B cell (primary cell): ENCODE data around the gene PAX1. TPM values are rescaled to one million over a fixed set of nuclear protein-coding genes. Genes with fewer than 3 reads are reported as not detected.

Experiments used
- ATAC-seq: fragments of 200-7000 bp; cut with Tn5 transposase; one replicate; pipeline ENCODE4 v1.10.0; 2021; ENCODE audit warnings: low read depth, mild to moderate bottlenecking, moderate number of reproducible peaks, moderate library complexity
- CTCF ChIA-PET: fragments of 350-600 bp; sonication (Branson Sonifier 250); formaldehyde crosslinking; loops from one replicate; lab custom pipeline; 2021; ENCODE audit warnings: antibody characterized with exemption, inconsistent platforms; lab: Charles Lee
- POLR2A ChIA-PET: fragments of 350-600 bp; sonication (Branson Sonifier 250); formaldehyde crosslinking; loops from one replicate; lab custom pipeline; 2021; ENCODE audit warnings: antibody characterized with exemption; lab: Charles Lee
- DNase-seq: peaks from one replicate; pipeline ENCODE4 v3.0.0; 2013
- H2AFZ ChIP-seq: 2 replicates; pipeline ENCODE4 v1.6.1; 2012; ENCODE audit warnings: mild to moderate bottlenecking, low read depth, low read length; ENCODE audit not compliant: insufficient read depth, poor library complexity, severe bottlenecking
- H3K27ac ChIP-seq, 2 donors: 1 replicate in 1 of 2; 2 replicates in 1 of 2; pipeline ENCODE4 v1.5.1; 2012 to 2013; ENCODE audit warnings: low read length in 2 of 2, mild to moderate bottlenecking in 2 of 2, moderate library complexity in 1 of 2
- H3K27me3 ChIP-seq, 4 experiments: fragments of 200-600 bp in 1 of 4; sonication (generic) in 1 of 4; replicated peaks in 1 of 4; 1 replicate in 2 of 4; 2 replicates in 2 of 4; pipeline versions ENCODE4 v1.6.1 to v1.7.0; 2013 to 2016; ENCODE audit warnings: low read length in 3 of 4, mild to moderate bottlenecking in 2 of 4, mixed read lengths in 1 of 4, moderate library complexity in 1 of 4; ENCODE audit not compliant: insufficient read depth in 4 of 4, control insufficient read depth in 3 of 4; ENCODE audit errors: control extremely low read depth in 1 of 4
- H3K36me3 ChIP-seq, 2 experiments: replicated peaks in 1 of 2; 1 replicate in 1 of 2; 2 replicates in 1 of 2; pipeline versions ENCODE4 v1.6.1 to v1.7.1; 2013; ENCODE audit warnings: low read length in 1 of 2; ENCODE audit not compliant: insufficient read depth in 2 of 2, control insufficient read depth in 1 of 2; ENCODE audit errors: control extremely low read depth in 1 of 2, extremely low read depth in 1 of 2
- H3K4me1 ChIP-seq, 2 donors: fragments of 200-600 bp in 1 of 2; sonication (generic) in 1 of 2; 1 replicate in 1 of 2; 2 replicates in 1 of 2; pipeline versions ENCODE4 v1.5.1 to v1.6.1; 2013 to 2017; ENCODE audit warnings: low read length in 2 of 2; ENCODE audit not compliant: control insufficient read depth in 2 of 2, insufficient read depth in 2 of 2
- H3K4me2 ChIP-seq: replicated peaks from 2 replicates; pipeline ENCODE3; 2012; ENCODE audit warnings: mild to moderate bottlenecking, low read depth, low read length; ENCODE audit not compliant: poor library complexity, severe bottlenecking
- H3K4me3 ChIP-seq, 5 experiments: fragments of 200-600 bp in 1 of 5; sonication (generic) in 1 of 5; 1 replicate in 3 of 5; 2 replicates in 2 of 5; pipeline versions ENCODE4 v1.5.1 to v1.7.0; 2011 to 2016; ENCODE audit warnings: low read length in 4 of 5, mild to moderate bottlenecking in 4 of 5, low read depth in 2 of 5, control low read depth in 1 of 5, moderate library complexity in 1 of 5; ENCODE audit not compliant: insufficient read depth in 1 of 5; ENCODE audit errors: control extremely low read depth in 1 of 5, extremely low read depth in 1 of 5
- H3K79me2 ChIP-seq: fragments of 200-600 bp; sonication (generic); one replicate; pipeline ENCODE4 v1.6.0; 2016; ENCODE audit warnings: low read length; ENCODE audit not compliant: control insufficient read depth, insufficient read depth
- H3K9ac ChIP-seq: fragments of 200-600 bp; sonication (generic); 2 replicates; pipeline ENCODE4 v1.6.1; 2017; ENCODE audit warnings: mild to moderate bottlenecking, low read length, moderate library complexity
- H3K9me3 ChIP-seq, 3 donors: one replicate each; pipeline versions ENCODE4 v1.6.1 to v1.7.1; 2013; ENCODE audit warnings: low read length in 2 of 3; ENCODE audit not compliant: control insufficient read depth in 2 of 3, insufficient read depth in 1 of 3; ENCODE audit errors: control extremely low read depth in 1 of 3
- H4K20me1 ChIP-seq: 2 replicates; pipeline ENCODE4 v1.6.0; 2012; ENCODE audit warnings: mild to moderate bottlenecking, low read length; ENCODE audit not compliant: insufficient read depth, control insufficient read depth, poor library complexity, severe bottlenecking
- H3K27ac Mint-ChIP-seq: one replicate; pipeline ENCODE4 v1.8.0; 2021; ENCODE audit warnings: mixed read lengths
- H3K27me3 Mint-ChIP-seq: one replicate; pipeline ENCODE4 v1.8.0; 2021; ENCODE audit warnings: mixed read lengths
- H3K4me1 Mint-ChIP-seq: one replicate; pipeline ENCODE4 v1.8.0; 2021; ENCODE audit warnings: mixed read lengths
- H3K4me3 Mint-ChIP-seq: one replicate; pipeline ENCODE4 v1.8.0; 2021; ENCODE audit warnings: mixed read lengths
- H3K9me3 Mint-ChIP-seq: one replicate; pipeline ENCODE4 v1.8.0; 2022; ENCODE audit warnings: mixed read lengths; ENCODE audit not compliant: insufficient read depth
- EZH2 ChIP-seq: IDR thresholded peaks from 2 replicates; pipeline ENCODE4 v1.6.1; 2012; ENCODE audit warnings: borderline replicate concordance, low read depth, mild to moderate bottlenecking, moderate library complexity, low read length; ENCODE audit not compliant: insufficient read depth, poor library complexity, severe bottlenecking
- WGBS: methylation state at CpG from one replicate; pipeline ENCODE4 v1.1.5; 2013; ENCODE audit warnings: missing lambda C conversion rate; ENCODE audit not compliant: insufficient coverage; 5-methylcytosine and 5-hydroxymethylcytosine counted together
- intact Hi-C: fragments of 100-400 bp; cut with micrococcal nuclease; formaldehyde crosslinking; loops from one replicate; pipeline ENCODE4 v1.10.0; 2022
- polyA plus RNA-seq: library from polyadenylated mRNA; depleted of rRNA; stranded (reverse); fragments of >200 nt; gene quantifications from 2 replicates; pipeline ENCODE4 v1.2.3, GENCODE V29; 2012
- total RNA-seq, 2 donors: library from RNA; stranded (reverse); fragments of 120-200 nt in 1 of 2; gene quantifications; 1 replicate in 1 of 2; 2 replicates in 1 of 2; pipeline versions ENCODE4 v1.2.3 to v1.2.4, GENCODE V29; 2013 to 2022
- TF ChIP-seq, protein P1 (sequence below): fragments of 200-600 bp; IDR thresholded peaks from one replicate; pipeline ENCODE4 v1.8.0; 2022; ENCODE audit warnings: antibody characterized with exemption, mild to moderate bottlenecking

Gene PAX1
- total and polyA plus RNA-seq, 2 donors (not counting 1 experiment from before 2014, with no cell fraction given) = not detected

DNA sequence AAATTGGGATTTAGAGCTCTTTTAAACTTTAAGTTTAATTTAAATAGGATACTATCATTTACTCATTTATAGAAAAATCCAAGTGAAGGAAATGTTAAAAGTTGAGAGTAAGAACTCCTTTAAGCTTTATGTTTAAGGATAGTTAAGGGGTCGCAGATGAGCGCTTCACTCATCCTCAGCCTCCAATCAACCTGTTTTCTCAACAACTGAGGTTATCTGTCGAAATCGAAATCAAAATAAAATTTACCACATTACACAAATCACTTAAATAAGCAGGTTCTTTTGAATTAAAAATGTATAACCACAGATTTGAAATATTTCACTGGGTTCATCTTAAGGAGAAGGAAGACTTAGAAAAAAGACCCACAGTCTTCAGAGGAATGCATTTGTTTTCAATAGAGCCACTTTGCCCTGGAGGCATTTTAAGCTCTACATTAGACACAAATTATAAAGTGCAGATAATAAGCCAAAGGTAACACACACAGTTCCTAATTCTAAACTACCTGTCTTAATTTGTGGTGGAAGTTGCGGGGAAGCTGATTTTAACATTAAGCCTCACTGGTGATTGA is 5.5 kb downstream of the PAX1 start:
- Histone ChIP-seq H3K4me3 (no peak overlapping the region), H3K79me2 (no peaks in the 10 kb centered on the region), H3K4me1 (no peaks in the 10 kb centered on the region), H3K4me2 (no peak overlapping the region), H3K36me3 (no peaks in the 10 kb centered on the region), H3K27ac (no peak overlapping the region), H3K9me3 (peaks cover 0 to 6% (median 0%) of the 10 kb centered on the region in 3 donors), H4K20me1 (no peaks in the 10 kb centered on the region), H3K27me3 (peaks cover 0 to 68% (median 20%) of the 10 kb centered on the region in 4 experiments), H2AFZ (no peak overlapping the region), H3K9ac (no peak overlapping the region)
- Mint-ChIP-seq H3K27ac (no peak overlapping the region), H3K4me1 (no peaks in the 10 kb centered on the region), H3K27me3 (peaks cover 59% of the 10 kb centered on the region), H3K4me3 (no peak overlapping the region), H3K9me3 (no peaks in the 10 kb centered on the region)
- no peak for ATAC-seq
- CTCF ChIA-PET = interaction anchor here (1.8 kb wide), 1 partner anchor 9 kb away, joined by 13 read pairs; no protein-coding TSS in a partner anchor
- POLR2A ChIA-PET = no interaction called here
- no CpG with 5 or more reads among the region's 5 CpGs for WGBS
- TF ChIP-seq, protein P1, sequence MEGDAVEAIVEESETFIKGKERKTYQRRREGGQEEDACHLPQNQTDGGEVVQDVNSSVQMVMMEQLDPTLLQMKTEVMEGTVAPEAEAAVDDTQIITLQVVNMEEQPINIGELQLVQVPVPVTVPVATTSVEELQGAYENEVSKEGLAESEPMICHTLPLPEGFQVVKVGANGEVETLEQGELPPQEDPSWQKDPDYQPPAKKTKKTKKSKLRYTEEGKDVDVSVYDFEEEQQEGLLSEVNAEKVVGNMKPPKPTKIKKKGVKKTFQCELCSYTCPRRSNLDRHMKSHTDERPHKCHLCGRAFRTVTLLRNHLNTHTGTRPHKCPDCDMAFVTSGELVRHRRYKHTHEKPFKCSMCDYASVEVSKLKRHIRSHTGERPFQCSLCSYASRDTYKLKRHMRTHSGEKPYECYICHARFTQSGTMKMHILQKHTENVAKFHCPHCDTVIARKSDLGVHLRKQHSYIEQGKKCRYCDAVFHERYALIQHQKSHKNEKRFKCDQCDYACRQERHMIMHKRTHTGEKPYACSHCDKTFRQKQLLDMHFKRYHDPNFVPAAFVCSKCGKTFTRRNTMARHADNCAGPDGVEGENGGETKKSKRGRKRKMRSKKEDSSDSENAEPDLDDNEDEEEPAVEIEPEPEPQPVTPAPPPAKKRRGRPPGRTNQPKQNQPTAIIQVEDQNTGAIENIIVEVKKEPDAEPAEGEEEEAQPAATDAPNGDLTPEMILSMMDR = no peak
- TF ChIP-seq EZH2 = no peak
- intact Hi-C loops = no loop called here
- no peak for DNase-seq

DNA sequence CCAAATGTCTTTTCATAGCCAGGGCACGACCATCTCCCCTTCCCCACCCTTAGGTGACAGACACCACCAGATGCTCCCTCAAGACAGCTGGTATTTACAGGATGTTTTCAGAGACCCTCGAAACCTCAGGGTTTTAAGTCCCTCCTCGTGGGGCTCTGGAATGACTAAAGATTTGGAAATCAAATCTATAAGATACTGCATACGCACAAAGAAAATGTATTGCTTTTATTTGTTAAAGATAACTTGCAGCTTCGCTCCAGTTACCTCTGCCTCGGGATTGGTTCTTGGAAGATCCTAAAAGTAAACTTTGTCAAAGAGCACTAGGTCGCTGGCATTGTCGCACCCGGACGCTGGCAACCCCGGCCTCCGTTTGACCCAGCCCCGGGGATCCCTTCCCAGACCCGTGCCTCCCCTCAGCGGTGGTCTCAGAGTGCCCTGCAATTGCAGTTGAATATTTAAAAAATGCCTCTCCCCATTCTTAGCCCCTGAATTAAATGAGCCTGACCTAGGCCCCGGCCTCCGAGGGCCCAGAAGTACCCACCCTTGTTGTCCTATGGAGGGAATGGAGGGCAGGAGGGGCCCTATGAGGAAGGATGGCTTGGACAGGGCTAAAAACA is 7.1 kb downstream of the PAX1 start:
- ChIA-PET POLR2A (no interaction called here), CTCF (no interaction called here)
- Mint-ChIP-seq H3K27ac (no peak overlapping the region), H3K4me1 (no peaks in the 10 kb centered on the region), H3K9me3 (no peaks in the 10 kb centered on the region), H3K4me3 (no peak overlapping the region), H3K27me3 (peaks cover 68% of the 10 kb centered on the region)
- Histone ChIP-seq H3K27me3 (peaks cover 0 to 58% (median 22%) of the 10 kb centered on the region in 4 experiments), H3K4me3 (no peak overlapping the region), H3K9me3 (peaks cover 0 to 6% (median 0%) of the 10 kb centered on the region in 3 donors), H3K36me3 (no peaks in the 10 kb centered on the region), H3K79me2 (no peaks in the 10 kb centered on the region), H3K4me1 (no peaks in the 10 kb centered on the region), H3K9ac (no peak overlapping the region), H3K27ac (no peak overlapping the region), H3K4me2 (no peak overlapping the region), H4K20me1 (no peaks in the 10 kb centered on the region), H2AFZ (no peak overlapping the region)
- ATAC-seq = no peak
- no peak for DNase-seq
- TF ChIP-seq, protein P1 = no peak
- TF ChIP-seq EZH2 = no peak
- 6% methylated on average over 11 of the region's 17 CpGs for WGBS
- intact Hi-C loops = no loop called here
